Activated CD8-positive, alpha-beta T cell treated with anti-CD3 and anti-CD28 coated beads for 36 hours (primary cell): ENCODE results near the gene CDKL4. TPM values are rescaled to one million over a fixed set of nuclear protein-coding genes. Genes with fewer than 3 reads are reported as not detected.
A peak's percentile ranks its signal among the peaks of the same experiment; 100 is the strongest.

ENCODE experiments used
- ATAC-seq: fragments of 200-7000 bp; cut with Tn5 transposase; one replicate; pipeline ENCODE4 v1.10.0; 2021; ENCODE audit warnings: mild to moderate bottlenecking, moderate library complexity
- CTCF ChIA-PET: fragments of 350-600 bp; sonication (Branson Sonifier 250); formaldehyde crosslinking; loops from one replicate; lab custom pipeline; 2021; ENCODE audit warnings: antibody characterized with exemption; lab: Charles Lee
- POLR2A ChIA-PET: fragments of 350-600 bp; sonication (Branson Sonifier 250); formaldehyde crosslinking; loops from one replicate; lab custom pipeline; 2021; ENCODE audit warnings: antibody characterized with exemption; lab: Charles Lee
- DNase-seq: peaks from one replicate; pipeline ENCODE4 v3.0.0-alpha.2; 2020
- H3K27ac Mint-ChIP-seq: one replicate; pipeline ENCODE4 v1.8.0; 2021; ENCODE audit warnings: mild to moderate bottlenecking, mixed read lengths
- H3K27me3 Mint-ChIP-seq: one replicate; pipeline ENCODE4 v1.8.0; 2021; ENCODE audit warnings: mixed read lengths
- H3K36me3 Mint-ChIP-seq: one replicate; pipeline ENCODE4 v1.8.0; 2021; ENCODE audit warnings: low read depth, mixed read lengths
- H3K4me1 Mint-ChIP-seq: one replicate; pipeline ENCODE4 v1.8.0; 2021; ENCODE audit warnings: low read depth, mixed read lengths
- H3K4me3 Mint-ChIP-seq: one replicate; pipeline ENCODE4 v1.8.0; 2021; ENCODE audit warnings: mild to moderate bottlenecking, moderate library complexity, mixed read lengths
- H3K9me3 Mint-ChIP-seq: one replicate; pipeline ENCODE4 v1.8.0; 2021; ENCODE audit warnings: mixed read lengths
- CTCF ChIP-seq: fragments of 200-600 bp; IDR thresholded peaks from one replicate; pipeline ENCODE4 v1.8.0; 2022; ENCODE audit warnings: antibody characterized with exemption, mild to moderate bottlenecking
- intact Hi-C: fragments of 100-400 bp; cut with micrococcal nuclease; formaldehyde crosslinking; loops from one replicate; pipeline ENCODE4 v1.10.0; 2022
- total RNA-seq, 2 experiments: library from RNA; stranded (reverse); gene quantifications; one replicate each; pipeline ENCODE4 v1.2.3, GENCODE V29; 2021

The CDKL4 gene
- total RNA-seq, 2 experiments from 2014 or later = 0.29 TPM; not detected in 1

- intact Hi-C loops = no loop called here
- CTCF ChIA-PET = interaction anchor here (1.5 kb wide), 1 partner anchor 12 kb away, joined by 4 read pairs; no protein-coding TSS in a partner anchor
- Mint-ChIP-seq H3K9me3 (no peaks in the 10 kb centered on the region), H3K4me1 (peaks cover 14% of the 10 kb centered on the region), H3K27ac (no peak overlapping the region), H3K36me3 (peaks cover 3% of the 10 kb centered on the region), H3K27me3 (no peaks in the 10 kb centered on the region), H3K4me3 (no peak overlapping the region)
- POLR2A ChIA-PET = interaction anchor here (0.6 kb wide), 1 partner anchor 49 kb away, joined by 3 read pairs; no protein-coding TSS in a partner anchor
- no peak for TF ChIP-seq CTCF
- DNase-seq (no peak), ATAC-seq (no peak)
Observed at GRCh38 chr2:39265315-39265714, 21.5 kb upstream of the CDKL4 start.

GRCh38 chr2:39264733-39265132 is 21.0 kb upstream of the CDKL4 start:
- H3K9me3 Mint-ChIP-seq = no peaks in the 10 kb centered on the region
- CTCF ChIA-PET = interaction anchor here (1.5 kb wide), 1 partner anchor 11 kb away, joined by 4 read pairs; no protein-coding TSS in a partner anchor

GRCh38 chr2:39260087-39260486 is 16.3 kb upstream of the CDKL4 start:
- CTCF ChIA-PET = interaction anchor here (1.1 kb wide), 1 partner anchor 11 kb away, joined by 3 read pairs; no protein-coding TSS in a partner anchor
- H3K27ac Mint-ChIP-seq = no peak overlapping the region
- intact Hi-C loops = no loop called here
- POLR2A ChIA-PET = no interaction called here
- ATAC-seq (no peak), DNase-seq (no peak)
- H3K9me3 Mint-ChIP-seq = no peaks in the 10 kb centered on the region
- H3K27me3 Mint-ChIP-seq = no peaks in the 10 kb centered on the region
- TF ChIP-seq CTCF = no peak
- H3K4me3 Mint-ChIP-seq = no peak overlapping the region
- peaks cover 3% of the 10 kb centered on the region for H3K4me1 Mint-ChIP-seq
- peaks cover 11% of the 10 kb centered on the region for H3K36me3 Mint-ChIP-seq

More at GRCh38 chr2:39264733-39265132, 21.0 kb upstream of the CDKL4 start:
- H3K4me3 Mint-ChIP-seq = no peak overlapping the region
- DNase-seq = peak; percentile 21
- POLR2A ChIA-PET = no interaction called here
- TF ChIP-seq CTCF = no peak
- H3K4me1 Mint-ChIP-seq = peaks cover 14% of the 10 kb centered on the region
- intact Hi-C loops = no loop called here
- no peak for ATAC-seq
- H3K36me3 Mint-ChIP-seq = peaks cover 3% of the 10 kb centered on the region
- no peaks in the 10 kb centered on the region for H3K27me3 Mint-ChIP-seq
- no peak overlapping the region for H3K27ac Mint-ChIP-seq

GRCh38 chr2:39256040-39256439 is 12.3 kb upstream of the CDKL4 start:
- Mint-ChIP-seq H3K27me3 (no peaks in the 10 kb centered on the region), H3K36me3 (peaks cover 30% of the 10 kb centered on the region), H3K9me3 (peaks cover 4% of the 10 kb centered on the region), H3K4me1 (no peaks in the 10 kb centered on the region), H3K4me3 (no peak overlapping the region), H3K27ac (no peak overlapping the region)
- ATAC-seq = no peak
- ChIA-PET POLR2A (interaction anchor here (0.5 kb wide), 1 partner anchor 142 kb away, joined by 3 read pairs; no protein-coding TSS in a partner anchor), CTCF (no interaction called here)
- no peak for TF ChIP-seq CTCF
- no peak for DNase-seq
- intact Hi-C loops = no loop called here

- Mint-ChIP-seq H3K9me3 (peaks cover 4% of the 10 kb centered on the region), H3K27me3 (no peaks in the 10 kb centered on the region), H3K27ac (no peak overlapping the region), H3K4me3 (no peak overlapping the region), H3K36me3 (peaks cover 29% of the 10 kb centered on the region), H3K4me1 (no peaks in the 10 kb centered on the region)
- ATAC-seq = no peak
- no peak for DNase-seq
- intact Hi-C loops = no loop called here
- ChIA-PET CTCF (interaction anchor here (1.0 to 1.7 kb wide), 4 partner anchors 9 to 478 kb away, joined by 3 to 4 read pairs (median 4); no protein-coding TSS in a partner anchor), POLR2A (interaction anchor here (0.7 kb wide), 1 partner anchor 20 kb away, joined by 3 read pairs; no protein-coding TSS in a partner anchor)
- TF ChIP-seq CTCF = no peak
Observed at GRCh38 chr2:39252888-39253518, 9.2 kb upstream of the CDKL4 start.
